Endothelial cell of umbilical vein (primary cell): ENCODE results near the gene EFHC1. TPM values are rescaled to one million over a fixed set of nuclear protein-coding genes. Genes with fewer than 3 reads are reported as not detected.

Experiments used
- BruUV-seq: library from RNA; stranded (reverse); fragments of 400-500 nt; replicated peaks from 2 replicates; lab custom pipeline; 2021; lab: Mats Ljungman, UMichigan
- CTCF ChIA-PET: fragments of 300-600, 350-600 bp; sonication (Branson Sonifier 250); formaldehyde crosslinking; loops from one replicate; lab custom pipeline; 2021; ENCODE audit warnings: antibody characterized with exemption, inconsistent platforms; lab: Charles Lee
- POLR2A ChIA-PET: fragments of 300-600, 350-600 bp; sonication (Branson Sonifier 250); formaldehyde crosslinking; loops from one replicate; lab custom pipeline; 2021; ENCODE audit warnings: antibody characterized with exemption, inconsistent platforms; lab: Charles Lee
- DNase-seq: peaks from one replicate; pipeline ENCODE4 v3.0.0-alpha.2; 2011; ENCODE audit warnings: low read depth, low spot score
- FAIRE-seq: peaks from 2 replicates; lab custom pipeline; 2011; peaks lifted over from hg19 to GRCh38; lab: Jason Lieb, UNC
- H2AFZ ChIP-seq: 2 replicates; pipeline ENCODE4 v1.6.0; 2012; ENCODE audit warnings: low read depth, low read length, control low read depth, inconsistent platforms
- H3K27ac ChIP-seq: 2 replicates; pipeline ENCODE4 v1.5.1; 2011; ENCODE audit warnings: low read depth, mild to moderate bottlenecking, control low read depth, low read length, moderate library complexity; ENCODE audit not compliant: insufficient read depth
- H3K27me3 ChIP-seq, 2 experiments: 2 replicates each; pipeline versions ENCODE4 v1.6.0 to v1.6.1; 2011; ENCODE audit warnings: low read length in 2 of 2, mixed read lengths in 1 of 2; ENCODE audit not compliant: control insufficient read depth in 2 of 2, insufficient read depth in 2 of 2
- H3K36me3 ChIP-seq, 2 experiments: 2 replicates in 1 of 2; 3 replicates in 1 of 2; pipeline ENCODE4 v1.5.1; 2011; ENCODE audit warnings: low read length in 2 of 2, mild to moderate bottlenecking in 1 of 2, moderate library complexity in 1 of 2; ENCODE audit not compliant: control insufficient read depth in 2 of 2, insufficient read depth in 2 of 2; ENCODE audit errors: extremely low read depth in 1 of 2
- H3K4me1 ChIP-seq: 3 replicates; pipeline ENCODE4 v1.5.1; 2011; ENCODE audit warnings: mild to moderate bottlenecking, low read length; ENCODE audit not compliant: control insufficient read depth, insufficient read depth; ENCODE audit errors: extremely low read depth
- H3K4me2 ChIP-seq: 2 replicates; pipeline ENCODE4 v1.6.1; 2011; ENCODE audit warnings: low read length, control low read depth, mixed read lengths; ENCODE audit not compliant: insufficient read depth
- H3K4me3 ChIP-seq, 3 experiments: fragments of 200-600 bp in 1 of 3; sonication (generic), shearing (Covaris generic) in 1 of 3; replicated peaks in 1 of 3; 2 replicates each; pipeline ENCODE4 v1.5.1; 2011 to 2016; ENCODE audit warnings: control low read depth in 3 of 3, low read length in 3 of 3, mild to moderate bottlenecking in 2 of 3, inconsistent platforms in 1 of 3, low read depth in 1 of 3, moderate library complexity in 1 of 3; ENCODE audit not compliant: insufficient read depth in 1 of 3
- H3K79me2 ChIP-seq: 2 replicates; pipeline ENCODE4 v1.6.0; 2012; ENCODE audit warnings: low read length, inconsistent platforms; ENCODE audit not compliant: control insufficient read depth, insufficient read depth
- H3K9ac ChIP-seq: replicated peaks from 2 replicates; pipeline ENCODE3; 2011; ENCODE audit warnings: low read length, control low read depth; ENCODE audit not compliant: insufficient read depth; ENCODE audit errors: extremely low read depth
- H3K9me1 ChIP-seq: replicated peaks from 3 replicates; pipeline ENCODE4 v1.6.0; 2011; ENCODE audit warnings: mild to moderate bottlenecking, low read length; ENCODE audit not compliant: control insufficient read depth, insufficient read depth; ENCODE audit errors: extremely low read depth
- H3K9me3 ChIP-seq: replicated peaks from 2 replicates; pipeline ENCODE4 v1.5.1; 2012; ENCODE audit warnings: low read length, inconsistent platforms; ENCODE audit not compliant: control insufficient read depth, insufficient read depth
- H4K20me1 ChIP-seq: replicated peaks from 2 replicates; pipeline ENCODE3; 2011; ENCODE audit warnings: mild to moderate bottlenecking, low read length; ENCODE audit not compliant: control insufficient read depth, insufficient read depth; ENCODE audit errors: extremely low read depth
- CTCF ChIP-seq, 2 donors: IDR thresholded peaks; 1 replicate in 1 of 2; 2 replicates in 1 of 2; pipeline ENCODE4 v1.5.1; 2011; ENCODE audit warnings: low read length in 2 of 2, mild to moderate bottlenecking in 2 of 2, moderate library complexity in 2 of 2, control low read depth in 1 of 2, inconsistent platforms in 1 of 2, low read depth in 1 of 2; ENCODE audit not compliant: insufficient read depth in 1 of 2; ENCODE audit errors: extremely low read depth in 1 of 2
- FOS ChIP-seq: IDR thresholded peaks from 2 replicates; pipeline ENCODE4 v1.6.1; 2011; ENCODE audit warnings: mild to moderate bottlenecking, low read length, moderate library complexity, borderline replicate concordance; ENCODE audit not compliant: insufficient read depth
- GATA2 ChIP-seq: IDR thresholded peaks from 2 replicates; pipeline ENCODE4 v1.7.0; 2011; ENCODE audit warnings: low read depth, mild to moderate bottlenecking, moderate library complexity, mixed read lengths, low read length; ENCODE audit not compliant: insufficient read length, insufficient read depth
- JUN ChIP-seq: IDR thresholded peaks from 2 replicates; pipeline ENCODE4 v1.6.1; 2011; ENCODE audit warnings: borderline replicate concordance, low read depth; ENCODE audit not compliant: insufficient read length, insufficient read depth
- MAX ChIP-seq: IDR thresholded peaks from 2 replicates; pipeline ENCODE4 v1.6.1; 2011; ENCODE audit not compliant: insufficient read depth, insufficient read length
- POLR2AphosphoS5 ChIP-seq: IDR thresholded peaks from 2 replicates; pipeline ENCODE4 v1.6.1; 2012; ENCODE audit warnings: low read depth, mild to moderate bottlenecking, control low read depth, low read length, moderate library complexity; ENCODE audit not compliant: insufficient read depth
- dilution Hi-C: fragments of 300-500 bp; cut with MboI; formaldehyde crosslinking; loops from one replicate; pipeline ENCODE4 v1.15.0; 2019; ENCODE audit warnings: low sequenced_read_pairs; ENCODE audit not compliant: extremely low pct_ligation_motif_present
- intact Hi-C: fragments of 100-400 bp; cut with micrococcal nuclease; formaldehyde crosslinking; loops from one replicate; pipeline ENCODE4 v1.10.0; 2022
- polyA plus RNA-seq, 4 experiments: library from polyadenylated mRNA; depleted of rRNA in 3 of 4; stranded (reverse) in 3 of 4; unstranded in 1 of 4; fragments of >200 nt; gene quantifications; 2 replicates each; pipeline versions ENCODE4 v1.2.1 to v1.2.3, GENCODE V29; 2011 to 2012; ENCODE audit warnings: missing spikeins in 1 of 4
- total RNA-seq: library from RNA; stranded (reverse); gene quantifications from 2 replicates; pipeline ENCODE4 v1.2.3, GENCODE V29; 2021

Gene EFHC1
- total and polyA plus RNA-seq, 2 donors (not counting 3 experiments of a cell fraction or from before 2014, with no cell fraction given), result 14.6 to 17.6 TPM

- H3K9me1 ChIP-seq, result no peaks in the 10 kb centered on the region
- DNase-seq (peak; percentile 87), FAIRE-seq (no peak)
- no peaks in the 10 kb centered on the region for H4K20me1 ChIP-seq
- H3K9ac ChIP-seq, result peak overlapping the region; percentile 40
- peak overlapping the region; percentile 75 for H3K27ac ChIP-seq
- no peak overlapping the region for H2AFZ ChIP-seq
- H3K4me2 ChIP-seq, result peak overlapping the region; percentile 36
- dilution Hi-C loops, result no loop called here
- no TSS peak for BruUV-seq
- intact Hi-C loops, result loop anchor here (1.0 kb wide), 9 partner anchors 10 to 106 kb away; partner anchors contain the start of gene EFHC1
- H3K27me3 ChIP-seq, result no peaks in the 10 kb centered on the region
- no peak overlapping the region for H3K4me3 ChIP-seq
- H3K9me3 ChIP-seq, result no peaks in the 10 kb centered on the region
- CTCF ChIA-PET, result interaction anchor here (0.6 to 3.4 kb wide), 19 partner anchors 9 to 140 kb away, joined by 3 to 27 read pairs (median 4); partner anchors contain the start of gene TRAM2
- no peaks in the 10 kb centered on the region for H3K36me3 ChIP-seq
- peaks cover 69% of the 10 kb centered on the region for H3K4me1 ChIP-seq
- TF ChIP-seq POLR2AphosphoS5, result peak; percentile 93
- TF ChIP-seq FOS, result peak; percentile 32
- no peak for TF ChIP-seq MAX
- H3K79me2 ChIP-seq, result peaks cover 43% of the 10 kb centered on the region
- POLR2A ChIA-PET, result interaction anchor here (1.4 to 2.3 kb wide), 3 partner anchors 10 to 46 kb away, joined by 4 to 7 read pairs (median 6); no protein-coding TSS in a partner anchor
These were observed 102.0 kb downstream of the EFHC1 start for GRCh38 chr6:52522151-52522626.

DNA sequence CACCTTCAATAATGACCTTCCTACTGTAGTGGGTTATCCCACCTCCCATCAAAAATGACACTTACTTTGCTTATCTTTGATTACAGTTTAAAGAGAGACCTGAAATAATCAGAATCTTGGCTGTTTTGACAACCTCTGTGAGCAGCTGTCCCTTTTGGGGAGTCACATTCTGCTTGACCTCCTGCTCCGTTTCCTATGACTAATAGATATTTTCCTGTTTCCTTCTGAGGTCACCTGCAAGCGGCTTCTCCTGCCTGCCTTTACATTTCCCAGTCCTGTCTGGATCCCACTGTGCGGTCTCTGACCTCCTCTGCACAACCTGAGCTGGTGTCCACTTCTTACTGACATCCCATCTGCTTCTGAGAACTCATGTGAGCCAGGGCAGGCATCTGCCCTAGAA lies 102.5 kb downstream of the EFHC1 start:
- dilution Hi-C loops (no loop called here), intact Hi-C loops (loop anchor here (1.0 kb wide), 9 partner anchors 10 to 106 kb away; partner anchors contain the start of gene EFHC1)
- peak overlapping the region; percentile 44 for H3K4me2 ChIP-seq
- no TSS peak for BruUV-seq
- TF ChIP-seq POLR2AphosphoS5, result peak; percentile 86
- TF ChIP-seq CTCF (IDR thresholded peaks at IDR 0.05; ENCODE audit: extremely low read depth in 1 of 2, insufficient read depth in 1 of 2, low read depth in 1 of 2, low read length in 2 of 2), result no peak
- TF ChIP-seq GATA2, result peak; percentile 81
- peak; percentile 57 for TF ChIP-seq FOS
- peak; percentile 84 for TF ChIP-seq JUN
- H3K9ac ChIP-seq, result peak overlapping the region; percentile 12
- H2AFZ ChIP-seq, result no peak overlapping the region
- ChIA-PET CTCF (interaction anchor here (0.6 to 3.4 kb wide), 20 partner anchors 8 to 140 kb away, joined by 3 to 27 read pairs (median 4); partner anchors contain the start of gene TRAM2), POLR2A (interaction anchor here (1.4 to 2.3 kb wide), 3 partner anchors 10 to 46 kb away, joined by 4 to 7 read pairs (median 6); no protein-coding TSS in a partner anchor)
- no peak overlapping the region for H3K4me3 ChIP-seq
- FAIRE-seq (peak; percentile 91), DNase-seq (peak; percentile 88)
- H3K36me3 ChIP-seq, result no peaks in the 10 kb centered on the region
- peaks cover 65% of the 10 kb centered on the region for H3K4me1 ChIP-seq
- peak overlapping the region; percentile 75 for H3K27ac ChIP-seq
- H3K27me3 ChIP-seq, result no peaks in the 10 kb centered on the region
- no peaks in the 10 kb centered on the region for H3K9me1 ChIP-seq
- H3K79me2 ChIP-seq, result peaks cover 45% of the 10 kb centered on the region
- no peaks in the 10 kb centered on the region for H3K9me3 ChIP-seq
- H4K20me1 ChIP-seq, result no peaks in the 10 kb centered on the region
